NB4 (cell line): ENCODE data around the gene STAG1.
A peak's percentile ranks its signal among the peaks of the same experiment; 100 is the strongest.
"Not testable (repeated sequence)": the region's sequence is repeated elsewhere in the genome, so short reads cannot be mapped to it uniquely, and the experiment has no call there.

Experiments used
- DNase-seq: peaks from one replicate; pipeline ENCODE4 v3.0.0; 2010; ENCODE audit warnings: low read depth
- H3K4me3 ChIP-seq: one replicate; pipeline ENCODE4 v1.5.1; 2011; ENCODE audit warnings: mild to moderate bottlenecking, low read depth, low read length, moderate library complexity
- CTCF ChIP-seq: IDR thresholded peaks from one replicate; pipeline ENCODE4 v1.5.1; 2012; ENCODE audit warnings: low read depth, low read length
- MAX ChIP-seq: IDR thresholded peaks from 2 replicates; pipeline ENCODE4 v1.6.1; 2011; ENCODE audit warnings: low read depth, low read length
- MYC ChIP-seq: IDR thresholded peaks from 2 replicates; pipeline ENCODE4 v1.6.1; 2011; ENCODE audit warnings: low read depth, low read length
- POLR2A ChIP-seq: IDR thresholded peaks from 2 replicates; pipeline ENCODE4 v1.6.1; 2011; ENCODE audit warnings: mild to moderate bottlenecking; ENCODE audit not compliant: insufficient read length; ENCODE audit errors: extremely low read depth

The STAG1 gene

GRCh38 chr3:136712941-136713340, 39.2 kb downstream of the STAG1 start:
- no peak overlapping the region for H3K4me3 ChIP-seq
- DNase-seq: peak; percentile 54
- no peak for TF ChIP-seq POLR2A
- TF ChIP-seq MYC: no peak
- no peak for TF ChIP-seq CTCF
- no peak for TF ChIP-seq MAX

GRCh38 chr3:136711888-136712287, 40.3 kb downstream of the STAG1 start:
- not testable (repeated sequence) for H3K4me3 ChIP-seq, DNase-seq

- TF ChIP-seq MYC: no peak
- TF ChIP-seq MAX: no peak
- TF ChIP-seq POLR2A: no peak
- no peak for TF ChIP-seq CTCF
- DNase-seq: no peak
- H3K4me3 ChIP-seq: no peak overlapping the region
Observed at GRCh38 chr3:136711277-136711676, 40.9 kb downstream of the STAG1 start.

- H3K4me3 ChIP-seq, DNase-seq: not testable (repeated sequence)
Observed at GRCh38 chr3:136709775-136710174, 42.4 kb downstream of the STAG1 start.

- DNase-seq: peak; percentile 40
- no peak for TF ChIP-seq MYC
- TF ChIP-seq MAX: no peak
- no peak for TF ChIP-seq CTCF
- TF ChIP-seq POLR2A: no peak
- no peak overlapping the region for H3K4me3 ChIP-seq
Observed at GRCh38 chr3:136708333-136708985, 43.7 kb downstream of the STAG1 start.

- TF ChIP-seq CTCF: no peak
- no peak for TF ChIP-seq MAX
- TF ChIP-seq MYC: no peak
- TF ChIP-seq POLR2A: no peak
- DNase-seq: no peak
- no peak overlapping the region for H3K4me3 ChIP-seq
Observed at GRCh38 chr3:136703429-136703828, 48.7 kb downstream of the STAG1 start.

- H3K4me3 ChIP-seq: no peak overlapping the region
- DNase-seq: no peak
- no peak for TF ChIP-seq POLR2A
- no peak for TF ChIP-seq MAX
- no peak for TF ChIP-seq MYC
- no peak for TF ChIP-seq CTCF
Observed at GRCh38 chr3:136699271-136699828, 52.8 kb downstream of the STAG1 start.
